Ascending aorta (tissue), 2 donors: Measurements from ENCODE around the gene TBC1D24. TPM values are rescaled to one million over a fixed set of nuclear protein-coding genes. Genes with fewer than 3 reads are reported as not detected.

Experiments used
- DNase-seq, 2 donors: peaks; one replicate each; pipeline ENCODE4 v3.0.0-alpha.2; 2019; ENCODE audit warnings: low spot score in 2 of 2
- H3K27ac ChIP-seq, 2 donors: fragments of 200-600 bp; sonication (generic); one replicate each; pipeline ENCODE4 v1.5.1; 2016 to 2017; ENCODE audit warnings: mild to moderate bottlenecking in 1 of 2
- H3K27me3 ChIP-seq: fragments of 200-600 bp; sonication (generic); one replicate; pipeline ENCODE4 v1.5.1; 2017
- H3K36me3 ChIP-seq, 2 donors: fragments of 200-600 bp; sonication (generic); one replicate each; pipeline ENCODE4 v1.5.1; 2016
- H3K4me1 ChIP-seq, 2 donors: fragments of 200-600 bp; sonication (generic); one replicate each; pipeline ENCODE4 v1.5.1; 2016 to 2017; ENCODE audit warnings: mild to moderate bottlenecking in 1 of 2
- H3K4me3 ChIP-seq, 2 donors: fragments of 200-600 bp; sonication (generic); one replicate each; pipeline ENCODE4 v1.5.1; 2016 to 2017; ENCODE audit warnings: mild to moderate bottlenecking in 1 of 2
- H3K9me3 ChIP-seq, 2 donors: fragments of 200-600 bp; sonication (generic); one replicate each; pipeline ENCODE4 v1.5.1; 2016
- intact Hi-C: fragments of 100-400 bp; cut with DNase I; formaldehyde crosslinking; loops from one replicate; pipeline ENCODE4 v1.15.1; 2023
- total RNA-seq: library from RNA; depleted of rRNA; stranded (reverse); fragments of >200 nt; gene quantifications from one replicate; pipeline ENCODE4 v1.1.0, GENCODE V29; 2016
- TF ChIP-seq, protein P1 (sequence below), 3 experiments: fragments of 200-600 bp in 2 of 3; fragments of 450-650 bp in 1 of 3; sonication (generic) in 2 of 3; IDR thresholded peaks; one replicate each; pipeline ENCODE4 v1.5.1; 2016 to 2019; ENCODE audit warnings: antibody characterized with exemption in 3 of 3, mild to moderate bottlenecking in 1 of 3, moderate library complexity in 1 of 3

TBC1D24 gene
- total RNA-seq, 1 donor from 2014 or later = 22.5 TPM

DNA sequence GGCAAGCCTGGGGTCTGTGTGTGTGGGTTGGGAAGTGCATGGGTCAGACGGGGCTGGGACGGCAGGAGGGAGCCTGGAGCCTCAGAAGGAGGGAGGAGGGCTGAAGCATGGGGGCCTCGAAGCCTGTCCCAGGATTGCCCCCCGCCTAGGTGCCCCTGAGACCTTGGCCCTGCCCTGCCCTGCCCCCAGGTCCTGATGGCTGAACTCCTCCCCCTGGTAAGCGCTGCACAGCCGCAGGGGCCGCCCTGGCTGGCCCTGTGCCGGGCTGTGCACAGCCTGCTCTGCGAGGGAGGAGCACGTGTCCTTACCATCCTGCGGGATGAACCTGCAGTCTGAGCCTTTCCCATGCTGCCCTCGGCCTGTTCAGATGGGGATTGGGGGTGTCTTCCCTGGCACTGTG, 10.6 kb upstream of the TBC1D24 start:
- intact Hi-C loops = no loop called here
- TF ChIP-seq, protein P1, sequence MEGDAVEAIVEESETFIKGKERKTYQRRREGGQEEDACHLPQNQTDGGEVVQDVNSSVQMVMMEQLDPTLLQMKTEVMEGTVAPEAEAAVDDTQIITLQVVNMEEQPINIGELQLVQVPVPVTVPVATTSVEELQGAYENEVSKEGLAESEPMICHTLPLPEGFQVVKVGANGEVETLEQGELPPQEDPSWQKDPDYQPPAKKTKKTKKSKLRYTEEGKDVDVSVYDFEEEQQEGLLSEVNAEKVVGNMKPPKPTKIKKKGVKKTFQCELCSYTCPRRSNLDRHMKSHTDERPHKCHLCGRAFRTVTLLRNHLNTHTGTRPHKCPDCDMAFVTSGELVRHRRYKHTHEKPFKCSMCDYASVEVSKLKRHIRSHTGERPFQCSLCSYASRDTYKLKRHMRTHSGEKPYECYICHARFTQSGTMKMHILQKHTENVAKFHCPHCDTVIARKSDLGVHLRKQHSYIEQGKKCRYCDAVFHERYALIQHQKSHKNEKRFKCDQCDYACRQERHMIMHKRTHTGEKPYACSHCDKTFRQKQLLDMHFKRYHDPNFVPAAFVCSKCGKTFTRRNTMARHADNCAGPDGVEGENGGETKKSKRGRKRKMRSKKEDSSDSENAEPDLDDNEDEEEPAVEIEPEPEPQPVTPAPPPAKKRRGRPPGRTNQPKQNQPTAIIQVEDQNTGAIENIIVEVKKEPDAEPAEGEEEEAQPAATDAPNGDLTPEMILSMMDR (IDR thresholded peaks at IDR 0.05) = no peak
- H3K4me1 ChIP-seq = peaks cover 3 to 23% of the 10 kb centered on the region in 2 donors
- no peak overlapping the region for H3K27ac ChIP-seq
- H3K36me3 ChIP-seq = no peaks in the 10 kb centered on the region
- no peaks in the 10 kb centered on the region for H3K27me3 ChIP-seq
- H3K9me3 ChIP-seq = no peaks in the 10 kb centered on the region
- no peak for DNase-seq
- no peak overlapping the region for H3K4me3 ChIP-seq

DNA sequence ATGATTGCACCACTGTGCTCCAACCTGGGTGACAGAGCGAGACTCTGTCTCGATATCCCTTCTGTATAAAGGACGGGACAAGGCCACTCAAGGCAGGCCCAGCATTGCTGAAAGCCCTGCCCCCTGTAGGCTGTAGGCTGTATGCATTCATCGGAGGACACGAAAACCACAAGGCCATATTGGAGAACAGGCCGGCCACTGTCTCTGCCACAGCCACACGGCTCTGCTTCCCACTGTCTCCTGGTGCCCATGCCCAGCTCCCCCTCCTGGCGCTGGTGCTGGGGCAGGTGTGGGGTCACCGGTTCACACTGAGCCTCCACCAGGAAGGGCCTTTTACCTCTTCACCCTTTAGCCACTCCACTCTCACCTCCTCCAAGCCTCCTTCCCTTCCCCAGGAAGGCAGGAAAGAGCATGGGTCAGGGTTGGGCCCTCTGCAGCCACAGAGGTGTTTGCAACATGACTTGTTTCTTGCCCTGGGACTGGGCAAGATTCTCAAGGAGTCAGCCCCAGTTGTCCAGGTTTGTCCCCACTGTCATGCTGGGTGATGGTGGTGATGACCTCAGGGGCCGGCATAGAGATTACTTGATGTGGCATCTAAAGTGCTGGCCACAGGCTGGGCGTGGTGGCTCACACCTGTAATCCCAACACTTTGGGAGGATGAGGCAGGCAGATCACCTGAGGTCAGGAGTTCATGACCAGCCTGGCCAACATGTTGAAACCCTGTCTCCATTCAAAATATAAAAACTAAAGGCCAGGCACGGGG, 9.1 kb upstream of the TBC1D24 start:
- Histone ChIP-seq H3K9me3 (no peaks in the 10 kb centered on the region), H3K36me3 (no peaks in the 10 kb centered on the region), H3K27ac (no peak overlapping the region), H3K4me1 (peaks cover 3 to 16% of the 10 kb centered on the region in 2 donors), H3K27me3 (no peaks in the 10 kb centered on the region), H3K4me3 (no peak overlapping the region)
- TF ChIP-seq, protein P1 (IDR thresholded peaks at IDR 0.05) = no peak
- intact Hi-C loops = no loop called here
- DNase-seq = no peak

DNA sequence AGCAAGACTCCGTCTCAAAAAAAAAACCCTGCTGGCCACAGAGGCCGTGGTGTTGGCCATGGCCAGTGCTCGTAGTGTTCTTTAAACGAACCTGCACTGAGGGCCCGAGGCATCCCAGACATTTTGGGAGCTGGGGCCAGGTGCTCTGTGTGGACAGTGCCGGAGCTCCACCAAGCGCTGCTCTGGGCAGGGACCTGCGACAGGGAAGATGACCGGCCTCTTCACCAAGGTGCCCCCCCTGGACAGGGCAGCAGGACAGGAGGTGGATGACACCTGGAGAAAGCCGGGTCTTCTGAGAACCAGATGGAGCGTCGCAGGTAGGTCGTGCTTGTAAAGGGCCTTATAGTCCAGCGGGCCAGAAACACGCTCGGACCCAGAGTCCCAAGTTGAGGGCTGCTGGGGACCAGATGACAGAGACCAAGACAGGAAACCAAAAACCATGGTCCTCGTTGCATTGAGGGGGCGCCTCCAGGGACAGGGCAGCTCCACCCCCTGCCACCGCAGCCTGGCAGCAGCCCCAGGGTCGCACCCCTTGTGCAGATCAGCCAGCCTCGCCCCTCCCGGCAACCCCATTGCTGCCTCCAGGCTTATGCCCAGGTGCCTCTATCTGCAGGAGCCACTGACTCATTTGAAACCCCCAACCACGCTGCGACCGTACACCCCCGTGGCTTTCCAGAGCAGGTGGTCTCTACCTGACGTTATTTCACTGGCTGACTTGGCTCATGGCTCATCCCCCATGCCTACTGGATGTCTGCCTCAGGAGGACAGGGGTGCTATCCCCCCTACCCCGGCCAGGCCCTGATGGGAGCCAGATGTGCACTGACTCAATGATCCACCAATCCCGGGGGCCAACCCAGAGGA, 8.0 kb upstream of the TBC1D24 start:
- Histone ChIP-seq H3K36me3 (no peaks in the 10 kb centered on the region), H3K9me3 (no peaks in the 10 kb centered on the region), H3K27ac (no peak overlapping the region), H3K4me3 (peak overlapping the region; percentile 66 to 70), H3K4me1 (peaks cover 8 to 26% of the 10 kb centered on the region in 2 donors), H3K27me3 (peaks cover 5% of the 10 kb centered on the region)
- TF ChIP-seq, protein P1 (IDR thresholded peaks at IDR 0.05) = no peak
- DNase-seq = no peak
- intact Hi-C loops = no loop called here

DNA sequence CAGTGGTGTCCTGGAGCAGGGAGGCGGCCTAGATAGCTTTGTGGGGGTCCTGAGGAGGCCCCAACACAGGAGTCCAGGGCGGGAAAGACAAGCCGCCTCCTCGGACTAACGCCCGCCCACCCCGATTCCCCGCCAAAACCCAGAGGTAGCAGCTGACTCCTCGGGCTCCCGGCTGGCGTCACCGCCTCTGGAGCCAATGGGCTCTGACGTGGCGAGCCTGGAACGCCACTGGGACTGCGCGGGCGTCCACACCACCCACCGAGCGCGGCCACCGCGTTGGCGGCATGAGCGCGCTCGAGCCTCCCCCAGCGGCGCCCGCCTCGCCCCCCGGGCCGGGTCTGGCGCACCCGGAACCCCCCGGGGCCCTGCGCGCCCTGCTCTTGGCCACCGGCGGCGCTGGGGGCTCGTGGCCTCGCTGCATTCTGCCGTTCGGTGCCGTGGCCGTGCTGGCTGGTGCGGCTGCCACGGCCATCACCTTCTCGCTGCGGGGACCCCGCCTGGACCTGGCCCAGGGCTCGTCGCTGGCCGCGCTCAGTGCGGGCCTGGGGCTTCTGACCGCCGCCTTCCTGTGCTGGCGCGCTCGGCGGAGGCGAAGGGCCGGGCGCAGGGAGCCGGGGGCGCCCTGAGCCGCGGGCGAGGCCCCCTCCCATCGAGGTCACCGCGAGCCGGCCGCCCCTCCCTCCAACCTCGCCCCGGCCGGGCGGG, 7.2 kb upstream of the TBC1D24 start:
- intact Hi-C loops = no loop called here
- Histone ChIP-seq H3K4me3 (peak overlapping the region; percentile 66 to 70), H3K9me3 (no peaks in the 10 kb centered on the region), H3K27ac (peak overlapping the region in 1 of 2 donors; percentile 1), H3K36me3 (no peaks in the 10 kb centered on the region), H3K27me3 (peaks cover 12% of the 10 kb centered on the region), H3K4me1 (peaks cover 9 to 27% of the 10 kb centered on the region in 2 donors)
- TF ChIP-seq, protein P1 (IDR thresholded peaks at IDR 0.05) = no peak
- DNase-seq = peak; percentile 38 to 86

DNA sequence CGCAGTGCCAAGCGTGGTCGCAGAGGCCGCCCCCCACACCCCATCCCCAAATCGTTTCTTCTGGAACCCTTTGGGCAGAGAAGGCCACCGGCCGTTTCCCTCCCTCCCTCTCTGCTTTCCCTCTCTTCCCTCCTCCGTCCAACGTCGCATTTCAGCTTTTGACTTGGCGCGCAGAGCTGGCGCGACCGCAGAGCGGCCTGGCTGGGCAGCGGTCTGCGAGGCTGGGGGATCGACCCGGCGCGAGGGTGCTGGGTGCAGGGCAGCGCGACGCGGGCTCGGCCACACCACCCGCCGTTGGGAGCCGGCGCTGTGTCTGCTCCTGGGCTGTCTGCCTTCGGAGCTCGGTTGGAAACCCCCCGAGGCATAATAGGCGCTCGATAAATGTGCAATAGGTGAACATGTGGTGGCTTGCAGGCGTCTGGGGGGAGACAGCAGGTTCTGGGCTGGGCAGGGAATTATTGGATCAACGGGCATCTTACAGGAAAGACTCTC, 6.6 kb upstream of the TBC1D24 start:
- Histone ChIP-seq H3K4me3 (peak overlapping the region; percentile 66 to 70), H3K4me1 (peaks cover 10 to 27% of the 10 kb centered on the region in 2 donors), H3K27me3 (peaks cover 12% of the 10 kb centered on the region), H3K36me3 (no peaks in the 10 kb centered on the region), H3K9me3 (no peaks in the 10 kb centered on the region), H3K27ac (peak overlapping the region in 1 of 2 donors; percentile 1)
- TF ChIP-seq, protein P1 (IDR thresholded peaks at IDR 0.05) = no peak
- no peak for DNase-seq
- intact Hi-C loops = no loop called here
